DMS79 (cell line): ENCODE results near the gene ACTN1.
"Not testable (repeated sequence)": the region's sequence is repeated elsewhere in the genome, so short reads cannot be mapped to it uniquely, and the experiment has no call there.

Source experiments
- DNase-seq: peaks from one replicate; lab custom pipeline; 2025; lab: John Stamatoyannopoulos, UW

ACTN1 gene

GRCh38 chr14:68979021-68979721 is at the start of gene ACTN1:
Gene ACTN1 (minus strand): TSS chr14:68979302. CDS start chr14:68979056, 246 bp downstream.
- DNase-seq, result peak; percentile 96

- no peak for DNase-seq
Observed at GRCh38 chr14:69027242-69027913, 48.3 kb upstream of the ACTN1 start.

- no peak for DNase-seq
Observed at GRCh38 chr14:69023035-69023434, 43.9 kb upstream of the ACTN1 start.

GRCh38 chr14:69022093-69022492 is 43.0 kb upstream of the ACTN1 start:
- DNase-seq, result not testable (repeated sequence)

GRCh38 chr14:69017706-69018105 is 38.6 kb upstream of the ACTN1 start:
- DNase-seq, result no peak

GRCh38 chr14:69014829-69015259 is 35.7 kb upstream of the ACTN1 start:
- no peak for DNase-seq

- DNase-seq, result peak; percentile 57
Observed at GRCh38 chr14:69013943-69014782, 35.1 kb upstream of the ACTN1 start.

- no peak for DNase-seq
Observed at GRCh38 chr14:69012256-69012953, 33.3 kb upstream of the ACTN1 start.

GRCh38 chr14:69010648-69011047 is 31.5 kb upstream of the ACTN1 start:
- no peak for DNase-seq

- peak; percentile 42 for DNase-seq
Observed at GRCh38 chr14:69008421-69008884, 29.4 kb upstream of the ACTN1 start.

GRCh38 chr14:69006346-69006745 is 27.2 kb upstream of the ACTN1 start:
- DNase-seq, result no peak

- no peak for DNase-seq
Observed at GRCh38 chr14:69005432-69006148, 26.5 kb upstream of the ACTN1 start.

- no peak for DNase-seq
Observed at GRCh38 chr14:69004731-69005431, 25.8 kb upstream of the ACTN1 start.

- DNase-seq, result no peak
Observed at GRCh38 chr14:69003626-69004025, 24.5 kb upstream of the ACTN1 start.

- no peak for DNase-seq
Observed at GRCh38 chr14:69002069-69002468, 23.0 kb upstream of the ACTN1 start.

GRCh38 chr14:69001375-69001774 is 22.3 kb upstream of the ACTN1 start:
- DNase-seq, result no peak

GRCh38 chr14:68998062-68998461 is 19.0 kb upstream of the ACTN1 start:
- no peak for DNase-seq

GRCh38 chr14:68995731-68996130 is 16.6 kb upstream of the ACTN1 start:
- no peak for DNase-seq

- no peak for DNase-seq
Observed at GRCh38 chr14:68994056-68994455, 15.0 kb upstream of the ACTN1 start.

- DNase-seq, result no peak
Observed at GRCh38 chr14:68987653-68988036, 8.5 kb upstream of the ACTN1 start.
